C4-2B (cell line): ENCODE measurements around the gene HOXA2.

Experiments used
- CTCF ChIP-seq: fragments of 450-650 bp; conservative IDR thresholded peaks from 2 replicates; pipeline ENCODE4 v1.5.1; 2017; ENCODE audit warnings: mild to moderate bottlenecking
- ZFX ChIP-seq: fragments of 450-650 bp; IDR thresholded peaks from 2 replicates; pipeline ENCODE4 v1.6.1; 2017

GRCh38 chr7:27111042-27111750, 8.7 kb upstream of the HOXA2 start:
- TF ChIP-seq CTCF (no peak), ZFX (no peak)
